Measurements from ENCODE around the gene NRDC. TPM values are rescaled to one million over a fixed set of nuclear protein-coding genes. Genes with fewer than 3 reads are reported as not detected.

NRDC gene
- total and polyA plus RNA-seq, 2 of the 8 experiments (the other 6 are each of a cell fraction or from before 2014, with no cell fraction given) = 70.2 to 182 TPM

- TF ChIP-seq CHD7 (IDR thresholded peaks at IDR 0.05; ENCODE audit: insufficient replicate concordance, low read length) = no peak
- no peak for TF ChIP-seq GTF2F1 (IDR thresholded peaks at IDR 0.05; ENCODE audit: borderline replicate concordance, low read depth, low read length)
- no peak for TF ChIP-seq SP4 (IDR thresholded peaks at IDR 0.05; ENCODE audit: low read length)
- no peak for TF ChIP-seq CBX5 (IDR thresholded peaks at IDR 0.05; ENCODE audit: low read depth, low read length)
- TF ChIP-seq ATF2 (IDR thresholded peaks at IDR 0.05; ENCODE audit: low read length) = no peak
- TF ChIP-seq E2F6 (IDR thresholded peaks at IDR 0.05) = no peak
- no peak for TF ChIP-seq EGR1 (IDR thresholded peaks at IDR 0.05; ENCODE audit: borderline replicate concordance, low read depth, low read length)
- TF ChIP-seq SP2 (IDR thresholded peaks at IDR 0.05; ENCODE audit: low read length) = no peak
- no peak for TF ChIP-seq POU5F1 (IDR thresholded peaks at IDR 0.05; ENCODE audit: low read depth, low read length)
- no peak for TF ChIP-seq CHD1 (IDR thresholded peaks at IDR 0.05; ENCODE audit: low read depth, low read length)
These were observed 41.6 kb upstream of the NRDC start (continued) for GRCh38 chr1:51920130-51920529.

Measured in H1 (cell line).